Measurements from ENCODE around the gene SAMD14.

DNA sequence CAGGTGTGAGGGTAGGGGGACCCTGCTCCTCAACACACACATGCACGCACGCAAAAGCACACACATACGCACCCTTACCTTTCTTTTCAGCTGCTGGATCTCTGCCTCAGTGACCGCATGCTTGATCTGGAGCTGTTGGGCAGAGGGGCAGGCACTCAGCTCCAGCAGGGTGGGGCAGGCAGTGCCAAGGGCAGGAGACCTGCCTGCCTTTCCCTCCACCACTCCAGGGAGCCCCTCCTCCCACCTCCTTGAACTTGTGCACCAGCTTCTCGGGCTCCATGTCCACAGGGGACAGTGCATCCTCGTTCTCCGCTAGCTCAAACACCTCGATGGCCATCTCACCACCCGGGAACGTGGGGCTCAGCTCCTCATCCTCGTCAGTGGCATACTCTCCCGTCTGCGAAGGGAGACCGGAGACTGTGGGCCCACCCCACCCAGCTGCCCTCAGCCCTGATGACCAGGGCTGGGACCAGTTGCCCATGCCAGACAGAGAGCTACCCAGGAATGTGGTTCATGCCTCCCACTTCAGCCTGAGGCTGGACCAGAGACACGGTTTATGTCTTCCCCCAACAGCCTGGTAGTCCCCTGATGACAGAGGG, 9.3 kb upstream of the SAMD14 start:
- TF ChIP-seq POLR2A (IDR thresholded peaks at IDR 0.05), result no peak
- TF ChIP-seq CTCF (IDR thresholded peaks at IDR 0.05), result no peak

All from right lobe of liver (tissue), 4 donors.